Measurements from ENCODE around the gene SH3BP1.
"Not testable (repeated sequence)": the region's sequence is repeated elsewhere in the genome, so short reads cannot be mapped to it uniquely, and the experiment has no call there.

The SH3BP1 gene

DNA sequence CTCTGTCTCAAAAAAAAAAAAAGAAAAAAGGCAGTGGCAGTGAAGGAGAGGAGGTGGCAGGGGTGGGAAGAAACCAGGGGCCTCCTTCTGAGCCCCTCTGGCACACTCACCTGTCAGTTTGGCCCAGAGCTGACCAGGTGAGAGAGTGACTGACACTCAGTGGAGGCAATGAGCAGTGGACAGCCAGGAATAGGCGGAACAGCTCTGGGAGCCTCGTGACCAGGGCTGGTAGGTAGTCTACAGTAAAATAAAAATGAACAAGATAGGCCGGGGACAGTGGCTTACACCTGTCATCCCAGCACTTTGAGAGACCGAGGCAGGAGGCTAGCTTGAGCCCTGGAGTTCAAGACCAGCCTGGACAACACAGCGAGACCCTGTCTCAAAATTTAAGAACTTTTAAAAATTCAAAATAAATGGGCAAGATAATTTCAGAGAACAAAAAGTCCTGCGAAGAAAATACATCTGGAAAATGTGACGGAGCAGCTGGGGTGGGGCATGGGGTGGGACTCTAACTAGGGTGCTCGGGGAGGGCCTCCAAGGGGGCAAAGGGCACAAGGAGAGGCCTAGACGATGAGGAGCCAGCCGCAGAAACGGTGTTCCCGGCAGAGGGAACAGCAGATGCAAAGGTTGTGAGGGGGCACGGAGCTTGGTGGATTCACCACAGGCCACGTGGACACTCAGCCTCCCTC, 15.2 kb downstream of the SH3BP1 start:
- Histone ChIP-seq H3F3A (ENCODE audit: control insufficient read depth, insufficient read depth) (peaks cover 10% of the 10 kb centered on the region), H4K20me1 (ENCODE audit: control insufficient read depth, insufficient read depth, low read depth, low read length) (peaks cover 6% of the 10 kb centered on the region)
- no peak for TF ChIP-seq CTCF (IDR thresholded peaks at IDR 0.05; ENCODE audit: low read depth, low read length, poor library complexity, severe bottlenecking)
- TF ChIP-seq EZH2phosphoT487 (IDR thresholded peaks at IDR 0.05; ENCODE audit: borderline replicate concordance, low read length) = no peak

DNA sequence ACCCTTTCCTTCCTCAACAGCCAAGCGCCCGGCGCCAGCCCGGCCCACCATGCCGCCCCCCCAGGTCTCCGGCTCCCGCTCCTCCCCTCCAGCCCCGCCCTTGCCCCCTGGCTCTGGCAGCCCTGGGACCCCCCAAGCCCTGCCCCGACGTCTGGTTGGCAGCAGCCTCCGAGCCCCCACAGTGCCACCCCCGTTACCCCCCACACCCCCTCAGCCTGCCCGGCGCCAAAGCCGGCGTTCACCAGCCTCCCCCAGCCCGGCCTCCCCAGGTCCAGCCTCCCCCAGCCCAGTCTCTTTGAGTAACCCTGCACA, 15.7 kb downstream of the SH3BP1 start:
- H3K9me2 ChIP-seq (replicated peaks; ENCODE audit: control insufficient read depth, low read length) = no peaks in the 10 kb centered on the region
- TF ChIP-seq CTCF (IDR thresholded peaks at IDR 0.05; ENCODE audit: low read depth, low read length, poor library complexity, severe bottlenecking) (no peak), EZH2phosphoT487 (IDR thresholded peaks at IDR 0.05; ENCODE audit: borderline replicate concordance, low read length) (no peak)
- peaks cover 11% of the 10 kb centered on the region for H4K20me1 ChIP-seq (ENCODE audit: control insufficient read depth, insufficient read depth, low read depth, low read length)
- no peak overlapping the region for H3K4me3 ChIP-seq (ENCODE audit: low read length)
- H3K36me3 ChIP-seq (ENCODE audit: control insufficient read depth, low read length) = peaks cover 39% of the 10 kb centered on the region
- H3K27ac ChIP-seq (ENCODE audit: low read depth, low read length) = no peak overlapping the region
- H3K9me3 ChIP-seq (ENCODE audit: control insufficient read depth, insufficient read depth, low read length) = no peaks in the 10 kb centered on the region
- peaks cover 20% of the 10 kb centered on the region for H3K79me2 ChIP-seq (ENCODE audit: control insufficient read depth, low read length)
- no peak overlapping the region for H3K4me2 ChIP-seq (ENCODE audit: low read length)
- no peaks in the 10 kb centered on the region for H3K27me3 ChIP-seq (ENCODE audit: control insufficient read depth, low read length)
- H3K4me1 ChIP-seq (ENCODE audit: control insufficient read depth, low read length) = peaks cover 19% of the 10 kb centered on the region
- peaks cover 14% of the 10 kb centered on the region for H3F3A ChIP-seq (ENCODE audit: control insufficient read depth, insufficient read depth)

More for the DNA sequence above, 15.2 kb downstream of the SH3BP1 start:
- peaks cover 14% of the 10 kb centered on the region for H3K4me1 ChIP-seq (ENCODE audit: control insufficient read depth, low read length)
- H3K79me2 ChIP-seq (ENCODE audit: control insufficient read depth, low read length) = peaks cover 15% of the 10 kb centered on the region
- H3K9me3 ChIP-seq (ENCODE audit: control insufficient read depth, insufficient read depth, low read length) = no peaks in the 10 kb centered on the region
- H3K36me3 ChIP-seq (ENCODE audit: control insufficient read depth, low read length) = peaks cover 39% of the 10 kb centered on the region
- H3K4me3 ChIP-seq (ENCODE audit: low read length) = no peak overlapping the region
- H3K4me2 ChIP-seq (ENCODE audit: low read length) = no peak overlapping the region
- no peaks in the 10 kb centered on the region for H3K9me2 ChIP-seq (replicated peaks; ENCODE audit: control insufficient read depth, low read length)
- H3K27me3 ChIP-seq (ENCODE audit: control insufficient read depth, low read length) = no peaks in the 10 kb centered on the region
- no peak overlapping the region for H3K27ac ChIP-seq (ENCODE audit: low read depth, low read length)

DNA sequence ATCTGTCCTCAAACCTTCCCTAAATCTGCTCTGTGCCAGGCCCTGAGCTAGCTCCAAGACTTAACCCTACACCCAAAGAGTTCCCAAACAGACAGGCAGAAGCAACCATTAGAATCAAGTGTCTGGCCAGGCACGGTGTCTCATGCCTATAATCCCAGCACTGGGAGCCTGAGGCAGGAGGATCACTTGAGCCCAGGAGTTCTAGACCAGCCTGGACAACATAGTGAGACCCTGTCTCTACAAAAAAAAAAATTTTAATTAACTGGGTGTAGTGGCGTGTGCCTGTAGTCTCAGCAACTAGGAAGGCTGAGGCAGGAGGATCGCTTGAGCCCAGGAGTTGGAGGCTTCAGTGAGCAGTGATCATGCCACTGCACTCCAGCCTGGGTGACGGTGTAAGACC, 17.1 kb downstream of the SH3BP1 start:
- peaks cover 33% of the 10 kb centered on the region for H3K4me1 ChIP-seq (ENCODE audit: control insufficient read depth, low read length)

GRCh38 chr22:37657590-37658132, 18.2 kb downstream of the SH3BP1 start:
- H3K9me3 ChIP-seq (ENCODE audit: control insufficient read depth, insufficient read depth, low read length) = no peaks in the 10 kb centered on the region
- peaks cover 14% of the 10 kb centered on the region for H3F3A ChIP-seq (ENCODE audit: control insufficient read depth, insufficient read depth)
- peaks cover 26% of the 10 kb centered on the region for H4K20me1 ChIP-seq (ENCODE audit: control insufficient read depth, insufficient read depth, low read depth, low read length)
- no peaks in the 10 kb centered on the region for H3K9me2 ChIP-seq (replicated peaks; ENCODE audit: control insufficient read depth, low read length)
- H3K27me3 ChIP-seq (ENCODE audit: control insufficient read depth, low read length) = no peaks in the 10 kb centered on the region
- peaks cover 42% of the 10 kb centered on the region for H3K4me1 ChIP-seq (ENCODE audit: control insufficient read depth, low read length)
- peaks cover 44% of the 10 kb centered on the region for H3K79me2 ChIP-seq (ENCODE audit: control insufficient read depth, low read length)
- H3K4me2 ChIP-seq (ENCODE audit: low read length) = peak overlapping the region; percentile 99
- TF ChIP-seq CTCF (IDR thresholded peaks at IDR 0.05; ENCODE audit: low read depth, low read length, poor library complexity, severe bottlenecking) (no peak), EZH2phosphoT487 (IDR thresholded peaks at IDR 0.05; ENCODE audit: borderline replicate concordance, low read length) (no peak)
- peaks cover 41% of the 10 kb centered on the region for H3K36me3 ChIP-seq (ENCODE audit: control insufficient read depth, low read length)
- peak overlapping the region; percentile 88 for H3K27ac ChIP-seq (ENCODE audit: low read depth, low read length)
- H3K4me3 ChIP-seq (ENCODE audit: low read length) = peak overlapping the region; percentile 88

More for the DNA sequence above, 17.1 kb downstream of the SH3BP1 start:
- H3K4me3 ChIP-seq (ENCODE audit: low read length); H3K27ac ChIP-seq (ENCODE audit: low read depth, low read length); H3K9me2 ChIP-seq (replicated peaks; ENCODE audit: control insufficient read depth, low read length); H3K4me2 ChIP-seq (ENCODE audit: low read length); H3K9me3 ChIP-seq (ENCODE audit: control insufficient read depth, insufficient read depth, low read length); H3K27me3 ChIP-seq (ENCODE audit: control insufficient read depth, low read length): not testable (repeated sequence)
- Histone ChIP-seq H3K79me2 (ENCODE audit: control insufficient read depth, low read length) (peaks cover 33% of the 10 kb centered on the region), H3F3A (ENCODE audit: control insufficient read depth, insufficient read depth) (peaks cover 14% of the 10 kb centered on the region), H3K36me3 (ENCODE audit: control insufficient read depth, low read length) (peaks cover 39% of the 10 kb centered on the region), H4K20me1 (ENCODE audit: control insufficient read depth, insufficient read depth, low read depth, low read length) (peaks cover 22% of the 10 kb centered on the region)
